C4-2B (cell line): ENCODE measurements around the gene PNMA6E.

Experiments used
- CTCF ChIP-seq: fragments of 450-650 bp; conservative IDR thresholded peaks from 2 replicates; pipeline ENCODE4 v1.5.1; 2017; ENCODE audit warnings: mild to moderate bottlenecking
- ZFX ChIP-seq: fragments of 450-650 bp; IDR thresholded peaks from 2 replicates; pipeline ENCODE4 v1.6.1; 2017

- no peak for TF ChIP-seq CTCF
- TF ChIP-seq ZFX = no peak
Observed at GRCh38 chrX:153377727-153378126, 23.4 kb downstream of the PNMA6E start.
